Smooth muscle cell of the brain vasculature (primary cell): ENCODE data around the gene GPC3.

ENCODE experiments used
- DNase-seq: peaks from one replicate; pipeline ENCODE4 v3.0.0-alpha.2; 2012; ENCODE audit warnings: low read depth, low spot score

GPC3 gene

GRCh38 chrX:133968109-133968508, 17.3 kb downstream of the GPC3 start:
- DNase-seq: no peak

GRCh38 chrX:133966199-133966598, 19.2 kb downstream of the GPC3 start:
- DNase-seq: no peak

DNA sequence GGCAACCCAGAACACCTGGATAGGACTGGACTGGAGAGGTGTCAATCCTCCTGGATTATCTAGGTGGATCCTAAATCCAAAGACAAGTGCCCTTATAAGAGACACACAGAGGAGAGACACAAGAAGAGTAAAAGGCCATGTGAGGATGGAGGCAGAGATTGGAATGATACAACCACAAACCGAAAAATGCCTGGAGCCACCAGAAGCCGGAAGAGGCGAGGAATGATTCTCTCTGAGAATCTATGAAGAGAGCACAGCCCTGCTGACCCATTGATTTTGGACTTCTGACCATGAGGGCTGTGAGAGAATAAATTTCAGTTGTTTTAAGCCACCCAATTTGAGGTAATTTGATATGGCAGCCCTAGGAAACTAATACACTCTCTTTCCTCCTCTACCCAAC, 20.1 kb downstream of the GPC3 start:
- DNase-seq: no peak

DNA sequence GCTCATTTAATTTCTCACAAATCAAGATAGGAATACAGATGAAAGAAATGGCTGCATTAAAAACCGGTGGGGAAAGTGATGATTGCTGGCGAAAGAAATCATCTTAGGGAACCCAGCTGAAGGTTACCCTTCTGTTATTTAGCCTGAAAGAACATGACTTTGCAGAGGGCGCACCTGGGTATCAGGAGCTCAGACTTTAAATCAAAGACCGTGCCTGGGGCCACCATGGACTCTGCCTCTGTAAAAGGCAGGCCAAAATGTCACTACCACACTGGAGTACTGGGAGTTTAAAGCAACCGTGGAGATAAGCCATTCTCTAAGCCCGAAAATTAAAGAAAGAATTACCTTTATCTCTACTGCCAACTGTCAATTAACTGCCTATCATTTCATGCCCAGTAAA, 24.3 kb downstream of the GPC3 start:
- no peak for DNase-seq

DNA sequence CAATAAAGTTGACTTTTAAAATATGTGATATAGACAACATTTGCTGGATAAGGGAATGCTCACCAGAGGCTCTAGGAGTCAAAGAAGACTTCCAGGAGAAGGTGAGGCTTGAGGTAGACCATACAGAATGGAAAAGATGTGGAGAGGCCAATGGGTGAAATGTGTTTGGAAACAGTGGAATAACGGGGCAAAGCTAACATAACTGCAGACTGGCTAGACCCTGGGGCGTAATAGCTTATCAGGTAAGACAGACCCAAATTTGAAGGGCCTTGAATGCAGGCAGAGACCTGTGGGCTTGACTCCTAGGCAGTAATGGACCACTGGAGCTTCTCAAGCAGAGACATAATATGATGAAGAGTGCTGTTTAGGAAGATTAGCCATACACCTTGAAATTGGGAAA, 25.4 kb downstream of the GPC3 start:
- no peak for DNase-seq

- no peak for DNase-seq
Observed at GRCh38 chrX:133958997-133959688, 26.3 kb downstream of the GPC3 start.

GRCh38 chrX:133956570-133957340, 28.6 kb downstream of the GPC3 start:
- no peak for DNase-seq

DNA sequence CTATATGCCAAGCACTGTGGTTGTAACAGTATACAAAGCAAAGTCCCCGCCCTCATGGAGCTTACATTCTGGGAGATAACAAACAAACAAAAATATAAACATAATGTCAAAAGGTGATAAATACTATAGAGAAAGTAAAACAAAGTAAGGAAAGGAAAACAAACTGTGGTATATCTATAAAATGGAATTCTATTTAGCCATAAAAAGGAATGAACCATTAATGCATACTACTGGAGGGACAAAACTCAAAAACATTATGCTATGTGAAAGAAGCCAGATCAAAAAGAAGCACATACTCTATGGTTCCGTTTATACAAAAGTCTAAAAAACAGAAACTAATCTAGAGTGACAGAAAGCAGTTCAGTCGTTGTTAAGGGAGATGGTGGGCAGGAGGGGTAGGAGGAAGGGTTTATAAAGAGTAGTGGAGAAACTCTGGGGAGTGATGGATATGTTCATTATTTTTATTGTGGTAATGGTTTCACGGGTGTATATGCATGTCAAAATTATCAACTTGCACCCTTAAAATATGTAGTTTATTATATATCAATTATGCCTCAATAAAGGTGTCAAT, 31.5 kb downstream of the GPC3 start:
- no peak for DNase-seq

- no peak for DNase-seq
Observed at GRCh38 chrX:133953078-133953477, 32.3 kb downstream of the GPC3 start.

DNA sequence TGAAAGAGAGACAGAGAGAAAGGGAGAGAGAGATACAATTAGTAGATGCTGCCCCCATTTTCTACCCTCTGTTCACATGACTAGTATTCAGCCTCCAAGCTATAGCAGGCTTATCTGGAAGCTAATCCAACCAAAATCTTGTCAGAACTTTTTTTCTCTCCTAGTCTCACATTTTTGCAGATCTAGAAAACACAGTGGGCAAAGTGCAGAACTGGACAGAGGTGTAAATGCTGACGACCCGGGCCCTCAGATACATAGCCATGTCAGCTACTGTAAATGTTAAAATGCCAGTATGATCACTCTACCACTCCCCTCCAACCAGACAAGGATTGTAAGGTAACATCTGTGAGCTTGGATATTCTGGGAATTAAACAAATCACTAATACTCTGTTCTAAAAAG, 34.3 kb downstream of the GPC3 start:
- no peak for DNase-seq

- no peak for DNase-seq
Observed at GRCh38 chrX:133950214-133950613, 35.2 kb downstream of the GPC3 start.

DNA sequence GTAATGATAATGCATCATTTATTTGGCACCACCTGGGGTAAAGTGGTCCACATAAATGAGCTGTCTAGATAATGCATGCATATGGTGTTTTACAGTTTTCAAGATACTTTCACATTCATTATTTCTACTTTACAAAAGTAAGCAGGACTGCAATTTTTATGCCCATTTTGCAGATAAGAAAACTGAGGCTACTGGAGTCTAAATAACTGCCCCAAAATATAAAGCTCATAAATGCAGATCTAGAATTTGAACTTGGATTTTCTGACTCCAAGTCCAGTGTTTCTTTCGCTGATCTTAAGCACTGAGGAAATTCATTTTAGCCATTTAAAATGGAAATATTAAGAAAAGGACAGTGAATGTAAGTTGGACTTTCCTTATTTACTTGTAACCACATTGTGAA, 36.5 kb downstream of the GPC3 start:
- no peak for DNase-seq

DNA sequence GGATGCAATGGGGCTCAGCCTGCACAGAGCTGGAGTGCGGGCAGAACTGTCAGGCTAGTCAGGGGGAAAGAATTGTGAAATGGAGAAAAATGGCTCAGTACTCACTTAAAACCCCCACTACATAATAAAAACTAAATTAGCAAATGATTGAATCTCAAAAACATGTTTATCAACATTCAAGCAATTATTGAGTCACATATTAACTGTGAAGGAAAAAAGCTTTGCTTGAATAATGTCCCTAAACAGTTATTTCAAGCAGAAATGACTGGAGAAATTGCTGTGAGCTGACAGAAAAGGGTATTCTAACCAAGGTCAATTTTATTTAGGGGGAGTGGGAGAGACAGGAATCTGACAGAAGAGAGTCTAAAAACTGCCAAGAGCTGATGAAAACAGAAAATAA, 37.4 kb downstream of the GPC3 start:
- DNase-seq: no peak

DNA sequence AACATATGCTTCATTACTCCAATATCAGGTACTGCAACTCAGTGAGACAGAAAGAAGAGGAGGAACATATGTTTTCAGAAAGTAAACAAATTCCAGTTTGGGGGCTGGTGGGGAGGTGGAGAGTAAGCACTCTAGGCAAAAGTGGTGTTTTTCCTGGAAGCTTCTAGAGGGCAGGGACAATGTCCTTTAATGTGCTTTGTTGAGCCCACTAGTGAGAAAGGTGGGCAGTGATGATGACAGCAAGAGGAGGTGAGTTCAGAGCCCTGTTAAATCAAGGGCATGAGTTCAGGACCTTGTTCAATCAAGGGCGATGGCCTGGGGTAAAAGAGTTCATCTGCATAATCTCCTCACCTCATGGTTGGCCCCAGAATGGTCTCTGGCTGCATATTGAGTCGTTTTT, 38.4 kb downstream of the GPC3 start:
- no peak for DNase-seq

DNA sequence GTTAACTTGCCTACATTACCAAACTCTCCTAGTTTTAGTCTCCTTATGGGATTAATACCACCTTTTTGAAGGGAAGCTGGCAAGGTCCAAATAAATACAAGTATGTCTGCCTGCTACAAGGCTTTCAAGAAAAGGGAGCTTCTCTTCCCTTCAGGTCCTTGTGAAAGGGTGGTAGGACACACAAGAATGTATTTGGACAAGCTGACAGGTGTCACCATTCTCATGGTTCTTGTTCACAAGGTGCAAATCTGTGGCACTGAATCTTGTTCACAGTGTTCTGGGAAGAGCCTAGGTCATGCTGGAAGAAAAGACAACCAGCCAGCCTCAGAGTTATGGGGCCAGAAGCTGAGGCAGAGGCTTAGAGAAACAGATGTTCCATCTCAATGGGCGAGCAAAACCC, 41.9 kb downstream of the GPC3 start:
- DNase-seq: no peak

GRCh38 chrX:133939655-133940302, 45.6 kb downstream of the GPC3 start:
- DNase-seq: no peak

DNA sequence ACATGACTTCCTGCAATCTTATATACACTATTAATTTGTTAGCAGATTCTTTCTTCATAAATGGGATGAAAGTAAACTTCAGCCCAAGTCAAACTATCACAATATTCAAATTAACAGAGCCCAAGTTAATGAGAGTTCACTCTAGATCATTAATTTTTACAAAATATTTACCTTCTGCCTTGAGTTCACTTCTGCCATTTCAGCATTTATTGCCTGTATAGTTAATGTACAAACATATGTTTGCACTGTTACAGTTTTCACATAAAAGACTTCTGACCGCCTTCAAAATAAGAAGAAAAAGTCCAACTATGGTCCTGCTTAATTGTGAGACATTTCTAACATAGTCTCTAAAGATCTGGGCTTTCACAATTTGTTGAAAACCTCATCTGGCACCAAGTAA, 46.9 kb downstream of the GPC3 start:
- no peak for DNase-seq

DNA sequence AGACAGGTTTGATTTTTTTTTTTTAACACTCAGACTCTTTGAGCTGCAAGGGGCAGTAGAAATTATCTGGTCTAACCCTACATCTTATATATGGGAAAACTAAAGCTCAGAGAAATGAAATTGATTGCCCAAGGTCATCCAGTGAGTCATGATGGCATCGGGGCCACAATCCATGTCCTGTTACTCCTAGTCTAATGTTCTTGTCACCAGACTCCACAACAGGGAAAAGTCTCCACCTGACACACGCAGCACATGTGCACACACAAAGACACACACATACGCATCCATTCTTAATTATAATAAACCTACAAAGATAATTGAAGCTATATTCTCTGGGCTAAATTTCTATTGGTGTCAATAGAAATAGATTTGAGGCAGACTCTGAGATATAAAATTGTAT, 48.4 kb downstream of the GPC3 start:
- no peak for DNase-seq

DNA sequence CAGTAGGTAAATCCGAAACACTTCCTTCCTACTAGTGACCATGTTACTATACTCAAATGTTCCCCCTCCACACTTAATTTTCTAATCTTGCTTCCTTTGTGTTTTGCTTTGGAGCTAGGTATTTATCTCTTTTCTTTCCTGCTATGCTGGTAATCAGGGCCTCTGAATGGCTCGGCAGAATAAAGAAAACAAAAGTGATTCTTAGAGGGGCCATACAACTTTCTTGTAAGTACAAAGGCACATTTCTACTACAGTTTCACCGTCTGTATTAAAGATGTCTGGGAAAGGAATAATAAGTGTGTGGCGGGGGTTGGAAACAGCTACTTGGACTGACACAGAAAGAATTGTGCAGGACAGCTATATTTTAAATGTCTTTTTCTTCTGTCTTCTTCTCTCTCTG, 50.3 kb downstream of the GPC3 start:
- no peak for DNase-seq

- no peak for DNase-seq
Observed at GRCh38 chrX:133933316-133933715, 52.1 kb downstream of the GPC3 start.

- no peak for DNase-seq
Observed at GRCh38 chrX:133929836-133930464, 55.4 kb downstream of the GPC3 start.

GRCh38 chrX:133928365-133928764, 57.0 kb downstream of the GPC3 start:
- DNase-seq: no peak
